MM.1S (cell line): Measurements from ENCODE around the gene HNRNPA0.

Experiments
- DNase-seq: peaks from one replicate; pipeline ENCODE4 v3.0.0-alpha.2; 2015
- H2AFZ ChIP-seq: fragments of 300-600 bp; sonication (generic); 2 replicates; pipeline ENCODE4 v1.6.0; 2016; ENCODE audit warnings: antibody characterized with exemption, low read length
- H3F3A ChIP-seq: fragments of 300-600 bp; sonication (generic); 2 replicates; pipeline ENCODE4 v1.6.1; 2016; ENCODE audit warnings: mild to moderate bottlenecking, antibody characterized with exemption, low read length, moderate library complexity, mixed read lengths; ENCODE audit not compliant: insufficient read depth
- H3K27ac ChIP-seq: fragments of 300-600 bp; sonication (generic); 2 replicates; pipeline ENCODE4 v1.5.1; 2016; ENCODE audit warnings: mild to moderate bottlenecking, low read length
- H3K27me3 ChIP-seq: fragments of 300-600 bp; sonication (generic); replicated peaks from 2 replicates; pipeline ENCODE4 v1.6.0; 2016; ENCODE audit warnings: low read length; ENCODE audit not compliant: insufficient read depth
- H3K36me3 ChIP-seq: fragments of 300-600 bp; sonication (generic); replicated peaks from 2 replicates; pipeline ENCODE4 v1.6.1; 2016; ENCODE audit warnings: mild to moderate bottlenecking, low read length, mixed read lengths; ENCODE audit not compliant: insufficient read depth
- H3K4me1 ChIP-seq: fragments of 300-600 bp; sonication (generic); 2 replicates; pipeline ENCODE4 v1.6.1; 2016; ENCODE audit warnings: low read length, mixed read lengths
- H3K4me2 ChIP-seq: fragments of 300-600 bp; sonication (generic); 2 replicates; pipeline ENCODE4 v1.6.0; 2016; ENCODE audit warnings: low read depth, low read length
- H3K4me3 ChIP-seq: fragments of 300-600 bp; sonication (generic); 2 replicates; pipeline ENCODE4 v1.5.1; 2016; ENCODE audit warnings: low read length, mixed read lengths
- H3K79me2 ChIP-seq: fragments of 300-600 bp; sonication (generic); 2 replicates; pipeline ENCODE4 v1.6.1; 2016; ENCODE audit warnings: mixed run types, low read length, mixed read lengths
- H3K9ac ChIP-seq: fragments of 300-600 bp; sonication (generic); 2 replicates; pipeline ENCODE4 v1.6.1; 2016; ENCODE audit warnings: low read length, mixed read lengths
- H3K9me2 ChIP-seq: fragments of 300-600 bp; sonication (generic); replicated peaks from 2 replicates; pipeline ENCODE4 v1.6.1; 2016; ENCODE audit warnings: mild to moderate bottlenecking, low read length, mixed read lengths; ENCODE audit not compliant: insufficient read depth
- H3K9me3 ChIP-seq: fragments of 300-600 bp; sonication (generic); replicated peaks from 2 replicates; pipeline ENCODE4 v1.6.1; 2016; ENCODE audit warnings: mild to moderate bottlenecking, low read length, mixed read lengths; ENCODE audit not compliant: insufficient read depth
- H4K20me1 ChIP-seq: fragments of 300-600 bp; sonication (generic); 2 replicates; pipeline ENCODE4 v1.6.1; 2016; ENCODE audit warnings: mild to moderate bottlenecking, low read length, moderate library complexity, mixed read lengths; ENCODE audit not compliant: insufficient read depth
- EZH2 ChIP-seq: fragments of 300-600 bp; sonication (generic); optimal IDR thresholded peaks from 2 replicates; pipeline ENCODE3; 2017; ENCODE audit warnings: low read depth, mild to moderate bottlenecking, antibody characterized with exemption, low read length, mixed read lengths
- EZH2phosphoT487 ChIP-seq: fragments of 300-600 bp; sonication (generic); IDR thresholded peaks from 2 replicates; pipeline ENCODE4 v1.6.1; 2018; ENCODE audit warnings: antibody characterized with exemption, low read length
- TF ChIP-seq, protein P1 (sequence below): fragments of 300-600 bp; sonication (generic); IDR thresholded peaks from 2 replicates; pipeline ENCODE4 v1.5.1; 2016; ENCODE audit warnings: antibody characterized with exemption, low read length, mixed read lengths

Gene HNRNPA0

DNA sequence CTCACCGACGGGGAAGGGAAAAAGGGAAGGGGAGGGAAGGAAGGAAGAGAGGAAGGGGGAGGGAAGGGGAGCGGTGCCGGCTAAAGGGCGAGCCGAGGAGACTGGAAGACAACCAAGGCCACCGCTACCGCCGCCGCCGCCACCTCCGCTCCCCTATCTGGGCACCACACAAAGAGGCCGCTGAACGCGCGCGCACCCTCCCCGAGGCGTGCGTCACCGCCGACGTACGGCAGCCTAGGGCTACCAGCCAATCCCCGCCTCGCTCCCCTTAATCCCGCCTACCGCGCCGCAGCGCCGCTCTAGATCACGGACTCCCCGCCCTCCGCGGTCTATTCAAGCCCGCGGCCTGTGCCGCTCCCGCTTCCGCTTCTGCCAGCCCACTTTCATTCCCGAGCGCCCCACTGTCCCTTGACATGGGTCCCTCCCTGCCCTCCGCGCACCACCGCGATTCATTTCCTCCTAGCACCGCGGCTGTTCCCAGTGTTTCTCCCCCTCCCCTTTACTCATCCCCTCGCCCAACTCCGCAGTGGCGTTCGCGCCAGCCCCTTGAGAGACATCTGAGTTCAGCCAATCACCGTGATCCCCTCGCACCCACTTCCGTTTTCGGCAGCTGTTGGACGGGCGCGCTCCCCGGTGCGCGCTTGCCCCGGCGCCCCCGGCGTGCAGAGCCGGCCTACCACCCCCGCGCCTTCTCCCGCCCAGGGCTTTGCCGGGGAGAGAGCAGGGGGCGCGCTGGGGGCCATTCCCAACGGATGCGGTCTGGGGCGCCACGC, at the start of gene HNRNPA0:
Gene HNRNPA0, minus strand, starts transcription at position 176 of the 773 bp plus-strand sequence. CDS start 297 bp downstream, outside the sequence.
- Histone ChIP-seq H4K20me1 (peaks cover 34% of the 10 kb centered on the region), H2AFZ (peak within 1 kb of the TSS; percentile 85)

DNA sequence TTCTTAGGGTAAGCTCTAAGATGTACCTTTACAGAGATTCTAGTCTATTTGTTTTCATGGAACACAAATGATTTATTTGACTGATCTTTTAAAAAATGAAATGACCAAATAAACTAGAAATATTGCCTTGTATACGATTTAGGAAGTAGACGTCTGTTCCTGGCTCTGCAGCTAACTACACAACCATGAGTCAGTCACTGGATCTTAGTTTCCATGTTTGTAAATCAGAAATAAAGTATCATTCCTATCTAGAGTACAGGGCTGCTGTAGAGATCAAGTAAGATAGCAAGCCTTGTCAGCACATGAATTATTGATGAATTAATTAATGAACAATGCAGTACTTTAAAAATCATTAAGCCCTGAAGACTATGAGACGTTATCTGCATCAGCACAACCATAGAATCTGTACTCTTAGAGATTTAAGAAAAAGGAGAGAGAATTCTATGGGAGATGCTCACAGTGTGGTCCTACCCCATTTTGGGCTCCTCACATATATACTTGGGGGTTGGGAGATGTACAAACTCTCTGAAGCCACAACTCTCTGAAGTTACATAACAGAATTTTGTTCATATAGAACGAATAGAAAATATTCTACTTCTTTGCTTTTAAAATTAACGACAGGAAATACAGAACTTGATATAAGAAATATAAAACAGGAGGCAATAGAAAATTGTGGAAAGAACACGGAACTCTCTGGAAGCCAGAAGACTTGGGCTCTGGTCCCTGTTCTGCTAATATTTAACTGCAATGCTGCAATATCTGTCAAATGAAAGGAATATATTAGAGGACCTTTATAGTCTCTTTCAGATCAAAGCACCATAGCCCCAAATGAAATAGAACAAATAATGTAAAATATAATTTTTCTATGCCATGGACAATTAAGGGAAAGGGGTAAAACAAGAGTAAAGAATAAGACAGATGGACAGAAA, 48.4 kb upstream of the HNRNPA0 start:
- H3K27me3 ChIP-seq: no peaks in the 10 kb centered on the region
- no peaks in the 10 kb centered on the region for H3K9me2 ChIP-seq
- H3K9me3 ChIP-seq: no peaks in the 10 kb centered on the region
- H3K27ac ChIP-seq: no peak overlapping the region
- no peak overlapping the region for H3K4me2 ChIP-seq
- no peak overlapping the region for H2AFZ ChIP-seq
- no peak overlapping the region for H3K4me3 ChIP-seq
- H3K9ac ChIP-seq: no peak overlapping the region
- no peaks in the 10 kb centered on the region for H3K79me2 ChIP-seq
- H3K4me1 ChIP-seq: no peaks in the 10 kb centered on the region
- H3F3A ChIP-seq: no peaks in the 10 kb centered on the region
- TF ChIP-seq EZH2 (no peak), EZH2phosphoT487 (no peak)
- TF ChIP-seq, protein P1, sequence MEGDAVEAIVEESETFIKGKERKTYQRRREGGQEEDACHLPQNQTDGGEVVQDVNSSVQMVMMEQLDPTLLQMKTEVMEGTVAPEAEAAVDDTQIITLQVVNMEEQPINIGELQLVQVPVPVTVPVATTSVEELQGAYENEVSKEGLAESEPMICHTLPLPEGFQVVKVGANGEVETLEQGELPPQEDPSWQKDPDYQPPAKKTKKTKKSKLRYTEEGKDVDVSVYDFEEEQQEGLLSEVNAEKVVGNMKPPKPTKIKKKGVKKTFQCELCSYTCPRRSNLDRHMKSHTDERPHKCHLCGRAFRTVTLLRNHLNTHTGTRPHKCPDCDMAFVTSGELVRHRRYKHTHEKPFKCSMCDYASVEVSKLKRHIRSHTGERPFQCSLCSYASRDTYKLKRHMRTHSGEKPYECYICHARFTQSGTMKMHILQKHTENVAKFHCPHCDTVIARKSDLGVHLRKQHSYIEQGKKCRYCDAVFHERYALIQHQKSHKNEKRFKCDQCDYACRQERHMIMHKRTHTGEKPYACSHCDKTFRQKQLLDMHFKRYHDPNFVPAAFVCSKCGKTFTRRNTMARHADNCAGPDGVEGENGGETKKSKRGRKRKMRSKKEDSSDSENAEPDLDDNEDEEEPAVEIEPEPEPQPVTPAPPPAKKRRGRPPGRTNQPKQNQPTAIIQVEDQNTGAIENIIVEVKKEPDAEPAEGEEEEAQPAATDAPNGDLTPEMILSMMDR: no peak
- H4K20me1 ChIP-seq: no peaks in the 10 kb centered on the region
- DNase-seq: no peak
- H3K36me3 ChIP-seq: no peaks in the 10 kb centered on the region

More for the DNA sequence above, at the start of gene HNRNPA0:
- peak within 1 kb of the TSS; percentile 92 for H3K27ac ChIP-seq
- H3K4me1 ChIP-seq: peaks cover 9% of the 10 kb centered on the region
- TF ChIP-seq, protein P1: no peak
- TF ChIP-seq EZH2: no peak
- no peak for TF ChIP-seq EZH2phosphoT487
- H3K4me2 ChIP-seq: peak within 1 kb of the TSS; percentile 91
- H3K9me3 ChIP-seq: no peaks in the 10 kb centered on the region
- 0 out of 2 replicates have a peak, but pooled peaks cover 6% of the 10 kb centered on the region for H3K36me3 ChIP-seq
- peaks cover 48% of the 10 kb centered on the region for H3K79me2 ChIP-seq
- peak; percentile 98 for DNase-seq
- H3K4me3 ChIP-seq: peak within 1 kb of the TSS; percentile 99
- H3K9me2 ChIP-seq: no peaks in the 10 kb centered on the region
- peak within 1 kb of the TSS; percentile 99 for H3K9ac ChIP-seq
- H3F3A ChIP-seq: peaks cover 11% of the 10 kb centered on the region; the same call in 1 of the 2 replicates
- H3K27me3 ChIP-seq: no peaks in the 10 kb centered on the region

DNA sequence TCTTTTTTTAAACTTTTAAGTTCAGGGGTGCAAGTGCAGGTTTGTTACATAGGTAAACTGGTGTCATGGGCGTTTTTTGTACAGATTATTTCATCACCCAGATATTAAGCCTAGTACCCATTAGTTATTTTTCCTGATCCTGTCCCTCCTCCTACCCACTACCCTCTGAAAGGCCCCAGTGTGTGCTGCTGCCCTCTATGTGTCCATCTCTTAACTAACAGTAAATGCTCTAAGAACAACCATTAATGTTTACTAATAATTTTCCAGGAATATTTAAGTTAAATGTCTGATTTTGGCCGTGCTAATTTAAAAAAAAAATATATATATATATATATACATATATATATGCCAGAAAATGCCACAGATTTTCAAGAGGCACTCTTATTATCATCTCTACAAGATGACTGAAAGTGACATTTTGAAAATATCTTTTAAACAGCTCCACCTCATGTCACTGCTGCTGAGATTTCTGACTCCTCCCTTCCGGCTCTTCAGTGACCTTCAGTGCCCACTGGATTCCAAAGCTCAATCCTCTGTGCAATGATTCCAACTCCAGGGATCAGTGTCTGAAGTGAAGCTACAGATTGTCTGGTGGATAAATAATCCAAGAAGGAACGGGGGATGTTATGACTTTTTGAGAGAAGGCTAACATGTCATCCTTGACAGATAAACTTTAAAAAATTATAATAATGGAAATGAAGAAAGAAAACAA, 46.7 kb upstream of the HNRNPA0 start:
- Histone ChIP-seq H3F3A (no peaks in the 10 kb centered on the region), H3K27me3 (no peaks in the 10 kb centered on the region), H2AFZ (no peak overlapping the region), H3K4me1 (no peaks in the 10 kb centered on the region), H3K79me2 (no peaks in the 10 kb centered on the region), H3K36me3 (no peaks in the 10 kb centered on the region), H3K9ac (no peak overlapping the region), H3K4me3 (no peak overlapping the region), H3K9me3 (no peaks in the 10 kb centered on the region), H3K9me2 (no peaks in the 10 kb centered on the region), H3K4me2 (no peak overlapping the region), H4K20me1 (no peaks in the 10 kb centered on the region), H3K27ac (no peak overlapping the region)
- no peak for DNase-seq
- TF ChIP-seq EZH2phosphoT487: no peak
- TF ChIP-seq, protein P1: no peak
- no peak for TF ChIP-seq EZH2
